Measurements from ENCODE around the gene PERCC1. TPM values are rescaled to one million over a fixed set of nuclear protein-coding genes. Genes with fewer than 3 reads are reported as not detected.

The PERCC1 gene
- total and polyA plus RNA-seq, 11 donors: 0.11 to 0.60 (median 0.34) TPM; not detected in 6

DNA sequence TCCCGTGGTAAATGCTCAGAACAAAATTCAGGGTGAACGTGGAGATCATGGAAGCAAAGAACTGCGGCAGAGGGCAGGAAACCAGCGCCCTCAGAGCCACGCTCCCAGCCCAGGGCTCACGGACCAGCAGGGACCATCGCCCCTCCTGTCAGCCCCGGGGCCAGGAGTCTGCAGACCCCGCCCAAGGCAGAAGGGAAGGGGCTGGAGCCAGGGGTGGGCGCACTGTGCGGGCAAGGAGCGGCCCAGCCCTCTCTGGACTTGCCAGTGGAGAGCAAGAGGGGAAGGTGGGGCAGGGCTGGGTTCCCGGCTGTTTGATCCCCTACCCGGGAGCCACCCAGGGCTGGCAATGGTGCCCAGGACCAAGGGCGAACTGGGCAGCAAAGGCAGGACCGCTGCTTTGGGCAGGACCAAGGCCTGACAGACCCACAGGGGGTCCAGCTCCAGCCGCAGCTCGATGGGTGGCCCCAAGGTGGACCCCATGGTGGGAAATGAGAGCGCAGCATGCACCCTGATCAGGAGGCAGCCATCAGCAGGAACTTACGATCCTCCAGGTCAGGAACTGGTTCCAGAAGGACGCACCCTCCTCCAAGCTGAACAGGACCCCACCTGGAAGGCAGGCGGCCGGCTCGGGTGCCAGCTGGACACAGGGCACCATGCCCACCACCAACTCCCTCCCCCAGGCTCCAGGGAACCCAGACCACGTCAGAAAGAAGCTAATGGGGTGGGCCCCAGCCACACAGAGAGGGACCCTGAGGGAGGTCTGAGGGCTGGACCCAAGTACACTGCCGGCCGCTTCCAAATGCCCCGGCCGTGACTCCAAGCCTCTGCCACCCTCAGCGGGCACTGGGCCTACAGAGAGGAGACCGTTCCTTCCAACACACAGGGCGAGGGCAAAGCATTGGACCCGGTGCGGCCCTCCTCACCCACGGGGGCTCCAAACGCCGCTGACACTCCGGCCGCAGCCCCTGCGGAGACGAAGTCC lies 24.6 kb downstream of the PERCC1 start:
- 93 to 95% (median 94%) methylated on average over 30 to 41 of the region's 41 CpGs for WGBS, 4 donors
- H3K9me3 ChIP-seq: no peaks in the 10 kb centered on the region

DNA sequence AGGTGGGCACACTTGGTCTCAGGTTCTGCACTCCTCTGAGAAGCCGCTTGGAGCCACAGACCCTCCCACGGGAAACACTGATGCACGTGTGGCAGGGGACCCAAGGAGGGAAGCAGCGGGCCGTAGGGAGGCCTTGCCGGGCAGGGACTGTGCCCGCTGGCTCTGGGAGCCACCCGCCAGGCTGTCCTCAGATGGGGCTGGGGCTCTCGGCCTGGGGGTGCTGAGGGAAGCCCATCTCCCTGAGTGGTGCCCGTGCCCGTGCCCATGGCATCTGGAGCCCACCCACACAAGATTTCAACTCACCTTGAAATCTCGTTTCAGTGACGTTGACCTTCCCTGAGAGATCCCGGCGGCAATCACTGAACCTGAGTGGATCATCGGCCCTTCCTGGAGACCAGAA lies 26.1 kb downstream of the PERCC1 start:
- H3K27me3 ChIP-seq: no peaks in the 10 kb centered on the region
- no peak overlapping the region for H3K27ac ChIP-seq
- intact Hi-C loops (cut with DNase I): no loop called here
- no peak overlapping the region for H3K4me3 ChIP-seq
- no peaks in the 10 kb centered on the region for H3K4me1 ChIP-seq
- WGBS, 4 donors: 90 to 93% (median 92%) methylated on average over 14 to 16 of the region's 16 CpGs
- H3K9me3 ChIP-seq: no peaks in the 10 kb centered on the region
- peaks cover 0 to 90% (median 79%) of the 10 kb centered on the region in 9 donors for H3K36me3 ChIP-seq
- TF ChIP-seq POLR2A (IDR thresholded peaks at IDR 0.05): no peak
- TF ChIP-seq, protein P1, sequence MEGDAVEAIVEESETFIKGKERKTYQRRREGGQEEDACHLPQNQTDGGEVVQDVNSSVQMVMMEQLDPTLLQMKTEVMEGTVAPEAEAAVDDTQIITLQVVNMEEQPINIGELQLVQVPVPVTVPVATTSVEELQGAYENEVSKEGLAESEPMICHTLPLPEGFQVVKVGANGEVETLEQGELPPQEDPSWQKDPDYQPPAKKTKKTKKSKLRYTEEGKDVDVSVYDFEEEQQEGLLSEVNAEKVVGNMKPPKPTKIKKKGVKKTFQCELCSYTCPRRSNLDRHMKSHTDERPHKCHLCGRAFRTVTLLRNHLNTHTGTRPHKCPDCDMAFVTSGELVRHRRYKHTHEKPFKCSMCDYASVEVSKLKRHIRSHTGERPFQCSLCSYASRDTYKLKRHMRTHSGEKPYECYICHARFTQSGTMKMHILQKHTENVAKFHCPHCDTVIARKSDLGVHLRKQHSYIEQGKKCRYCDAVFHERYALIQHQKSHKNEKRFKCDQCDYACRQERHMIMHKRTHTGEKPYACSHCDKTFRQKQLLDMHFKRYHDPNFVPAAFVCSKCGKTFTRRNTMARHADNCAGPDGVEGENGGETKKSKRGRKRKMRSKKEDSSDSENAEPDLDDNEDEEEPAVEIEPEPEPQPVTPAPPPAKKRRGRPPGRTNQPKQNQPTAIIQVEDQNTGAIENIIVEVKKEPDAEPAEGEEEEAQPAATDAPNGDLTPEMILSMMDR (IDR thresholded peaks at IDR 0.05): no peak
- DNase-seq (no peak), ATAC-seq (no peak)

More for the DNA sequence above, 24.6 kb downstream of the PERCC1 start:
- Histone ChIP-seq H3K4me3 (no peak overlapping the region), H3K36me3 (peaks cover 0 to 90% (median 84%) of the 10 kb centered on the region in 9 donors), H3K4me1 (no peaks in the 10 kb centered on the region), H3K27ac (no peak overlapping the region), H3K27me3 (no peaks in the 10 kb centered on the region)
- intact Hi-C loops (cut with DNase I): no loop called here
- ATAC-seq (no peak), DNase-seq (peak in 1 of 5 donors; percentile 44)
- TF ChIP-seq, protein P1 (IDR thresholded peaks at IDR 0.05): no peak
- no peak for TF ChIP-seq POLR2A (IDR thresholded peaks at IDR 0.05)

- DNase-seq: peak in 1 of 5 donors; percentile 52
- 89 to 94% (median 93%) methylated on average over 34 to 42 of the region's 42 CpGs for WGBS, 4 donors
- no peaks in the 10 kb centered on the region for H3K9me3 ChIP-seq
- H3K4me1 ChIP-seq: no peaks in the 10 kb centered on the region
- TF ChIP-seq POLR2A (IDR thresholded peaks at IDR 0.05): no peak
- no peak for ATAC-seq
- intact Hi-C loops (cut with DNase I): no loop called here
- H3K4me3 ChIP-seq: no peak overlapping the region
- no peaks in the 10 kb centered on the region for H3K27me3 ChIP-seq
- no peak overlapping the region for H3K27ac ChIP-seq
- H3K36me3 ChIP-seq: peaks cover 0 to 82% (median 73%) of the 10 kb centered on the region in 9 donors
Measured at GRCh38 chr16:1457489-1458245, 26.8 kb downstream of the PERCC1 start.

- TF ChIP-seq POLR2A (IDR thresholded peaks at IDR 0.05): no peak
- TF ChIP-seq, protein P1 (IDR thresholded peaks at IDR 0.05): no peak
- H3K36me3 ChIP-seq: peaks cover 0 to 79% (median 71%) of the 10 kb centered on the region in 9 donors
- no peak overlapping the region for H3K4me3 ChIP-seq
- DNase-seq: no peak
- no peaks in the 10 kb centered on the region for H3K4me1 ChIP-seq
- intact Hi-C loops (cut with DNase I): no loop called here
- H3K9me3 ChIP-seq: no peaks in the 10 kb centered on the region
- ATAC-seq: no peak
- WGBS, 4 donors: 93 to 95% (median 94%) methylated on average over 24 to 26 of the region's 26 CpGs
- H3K27ac ChIP-seq: no peak overlapping the region
- no peaks in the 10 kb centered on the region for H3K27me3 ChIP-seq
Measured at GRCh38 chr16:1458336-1458976, 27.6 kb downstream of the PERCC1 start.
